Stimulated activated CD8-positive, alpha-beta memory T cell treated with anti-CD3 and anti-CD28 coated beads, Interleukin-4, amount 100 ng/mL, for 48 hours (primary cell): ENCODE data around the gene SVOPL.

Source experiments
- DNase-seq: peaks from one replicate; pipeline ENCODE4 v3.0.0-alpha.2; 2020

SVOPL gene

GRCh38 chr7:138657854-138658386 is 43.2 kb downstream of the SVOPL start:
- DNase-seq = no peak

- DNase-seq = no peak
These were observed 44.2 kb downstream of the SVOPL start for GRCh38 chr7:138656952-138657351.

DNA sequence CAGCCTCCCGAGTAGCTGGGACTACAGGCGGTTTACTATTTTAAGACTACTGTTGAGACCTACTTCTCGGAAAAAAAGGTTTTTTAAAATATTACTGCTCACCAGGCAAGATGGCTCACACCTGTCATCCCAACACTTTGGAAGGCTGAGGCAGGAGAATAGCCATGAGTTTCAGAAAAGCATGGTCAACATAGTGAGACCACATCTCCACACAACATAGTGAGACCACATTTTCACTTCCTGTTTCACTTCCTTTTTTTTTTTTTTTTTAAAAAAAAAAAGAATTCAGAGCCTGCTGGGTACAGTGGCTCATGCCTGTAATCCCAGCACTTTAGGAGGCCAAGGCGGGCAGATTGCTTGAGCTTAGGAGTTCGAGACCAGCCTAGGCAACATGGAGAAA is 46.5 kb downstream of the SVOPL start:
- no peak for DNase-seq

DNA sequence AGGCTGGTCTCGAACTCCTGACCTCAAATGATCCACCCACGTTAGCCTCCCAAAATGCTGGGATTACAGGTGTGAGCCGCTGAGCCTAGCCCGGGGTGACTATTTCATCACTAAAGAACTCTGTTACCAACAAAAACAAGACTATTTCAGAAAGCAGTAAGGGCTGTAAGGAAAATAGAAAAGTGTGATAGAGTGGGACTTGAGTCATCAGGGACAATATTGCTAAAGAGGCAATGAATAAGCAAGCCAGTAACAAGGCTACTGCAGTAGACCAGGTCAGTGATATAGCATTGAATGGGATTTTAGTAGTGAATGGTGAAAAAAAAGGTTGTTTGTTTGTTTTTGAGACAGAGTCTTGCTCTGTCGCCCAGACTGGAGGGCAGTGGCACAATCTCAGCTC is 51.7 kb downstream of the SVOPL start:
- DNase-seq = no peak

DNA sequence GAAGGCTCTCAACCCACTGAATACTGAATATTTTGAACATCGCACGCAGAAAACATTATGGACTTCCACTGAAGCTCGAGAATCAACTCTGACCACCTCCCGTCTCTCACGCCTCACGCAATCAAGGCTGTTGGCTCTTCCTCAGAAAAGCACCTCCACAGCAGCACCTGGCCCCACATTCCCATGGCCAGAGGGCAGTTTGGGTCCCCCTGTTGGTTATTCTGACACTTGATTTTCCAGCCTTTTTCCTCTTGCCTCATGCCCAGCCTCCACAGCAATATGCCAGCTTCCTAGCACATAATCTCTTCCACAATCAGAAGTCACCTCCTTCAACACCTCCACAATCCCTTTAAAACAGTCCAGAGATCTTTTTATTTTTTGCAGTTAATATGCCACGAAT is 55.9 kb downstream of the SVOPL start:
- no peak for DNase-seq

DNA sequence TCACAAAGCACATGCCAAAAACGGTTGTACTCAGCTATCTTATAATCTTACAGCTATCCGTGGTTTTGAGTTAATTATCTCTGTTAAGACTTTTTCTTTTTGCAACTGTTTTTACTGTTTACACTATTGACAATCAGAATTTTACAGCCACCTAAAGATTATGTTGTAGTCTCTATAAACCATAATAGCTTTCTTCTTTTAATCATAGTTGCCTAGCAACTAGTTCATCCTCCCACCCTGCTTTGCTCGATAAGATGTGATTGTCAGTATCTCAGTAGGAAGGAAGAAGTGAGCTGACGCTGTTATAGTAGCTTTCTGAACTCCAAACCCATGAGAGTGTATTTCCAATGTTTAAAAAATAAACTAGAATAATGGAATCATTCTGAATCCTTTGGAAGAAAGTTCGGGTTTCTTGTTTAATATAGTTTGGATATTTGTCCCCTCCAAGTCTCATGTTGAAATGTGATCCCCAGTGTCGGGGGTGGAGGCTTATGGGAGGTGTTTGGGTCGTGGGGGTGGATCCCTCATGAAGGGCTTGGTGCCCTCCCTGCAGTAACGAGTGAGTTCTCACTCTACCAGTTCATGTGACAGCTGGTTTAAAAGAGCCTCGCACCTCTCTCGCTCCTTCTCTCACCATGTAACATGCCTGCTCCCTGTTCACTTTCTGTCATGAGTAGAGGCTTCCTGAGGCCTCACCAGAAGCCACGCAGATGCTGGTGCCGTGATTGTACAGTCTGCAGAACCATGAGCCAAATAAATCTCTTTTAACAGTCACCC is 68.1 kb downstream of the SVOPL start:
- no peak for DNase-seq

- DNase-seq = no peak
These were observed 68.8 kb downstream of the SVOPL start for GRCh38 chr7:138632384-138632783.

DNA sequence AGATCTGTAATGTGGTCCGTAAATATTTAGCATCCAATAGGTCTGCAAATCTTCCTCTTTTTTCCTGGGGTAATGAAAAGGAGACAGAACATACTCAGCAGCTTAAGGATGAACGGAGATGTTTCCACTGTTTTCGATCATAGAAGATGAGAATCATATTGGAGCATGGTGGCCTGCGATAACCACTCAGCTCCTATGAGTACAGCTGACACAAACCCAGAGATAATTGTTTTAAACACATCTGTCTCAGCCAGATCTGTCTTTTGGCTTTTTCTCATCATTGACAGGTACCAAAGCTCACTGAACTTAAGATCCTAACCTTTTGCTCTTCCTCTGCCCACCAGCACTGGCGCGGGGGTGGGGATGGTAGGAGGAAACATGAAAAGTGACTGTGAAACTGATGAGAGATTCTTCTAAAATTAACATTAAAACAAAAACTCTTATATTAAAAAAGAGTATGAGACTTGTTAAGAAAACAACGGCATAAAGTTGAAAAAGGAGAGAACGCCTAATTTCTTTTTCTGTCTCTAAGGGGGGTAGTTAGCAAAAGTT is 71.0 kb downstream of the SVOPL start:
- no peak for DNase-seq

DNA sequence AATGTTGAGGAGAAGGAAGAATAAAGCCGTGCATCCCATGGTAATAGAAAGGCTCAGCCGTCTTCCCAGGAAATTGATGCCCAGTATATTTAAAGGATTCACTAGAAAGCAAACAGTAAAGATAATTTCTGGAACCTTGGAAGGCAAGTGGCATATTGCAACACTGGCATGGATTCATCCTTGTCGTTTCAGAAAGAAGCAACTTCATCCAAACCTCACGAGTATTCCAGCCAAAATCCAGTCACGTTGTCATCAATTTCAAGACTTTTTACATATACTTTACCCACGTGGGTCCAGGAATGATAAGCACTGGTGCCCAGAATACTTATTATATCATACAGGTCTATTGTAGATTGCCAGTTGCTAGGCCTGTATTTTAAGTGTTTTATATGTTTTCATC is 73.8 kb downstream of the SVOPL start:
- DNase-seq = no peak

GRCh38 chr7:138626846-138627245 is 74.3 kb downstream of the SVOPL start:
- DNase-seq = no peak

GRCh38 chr7:138625849-138626230 is 75.3 kb downstream of the SVOPL start:
- DNase-seq = peak; percentile 31

DNA sequence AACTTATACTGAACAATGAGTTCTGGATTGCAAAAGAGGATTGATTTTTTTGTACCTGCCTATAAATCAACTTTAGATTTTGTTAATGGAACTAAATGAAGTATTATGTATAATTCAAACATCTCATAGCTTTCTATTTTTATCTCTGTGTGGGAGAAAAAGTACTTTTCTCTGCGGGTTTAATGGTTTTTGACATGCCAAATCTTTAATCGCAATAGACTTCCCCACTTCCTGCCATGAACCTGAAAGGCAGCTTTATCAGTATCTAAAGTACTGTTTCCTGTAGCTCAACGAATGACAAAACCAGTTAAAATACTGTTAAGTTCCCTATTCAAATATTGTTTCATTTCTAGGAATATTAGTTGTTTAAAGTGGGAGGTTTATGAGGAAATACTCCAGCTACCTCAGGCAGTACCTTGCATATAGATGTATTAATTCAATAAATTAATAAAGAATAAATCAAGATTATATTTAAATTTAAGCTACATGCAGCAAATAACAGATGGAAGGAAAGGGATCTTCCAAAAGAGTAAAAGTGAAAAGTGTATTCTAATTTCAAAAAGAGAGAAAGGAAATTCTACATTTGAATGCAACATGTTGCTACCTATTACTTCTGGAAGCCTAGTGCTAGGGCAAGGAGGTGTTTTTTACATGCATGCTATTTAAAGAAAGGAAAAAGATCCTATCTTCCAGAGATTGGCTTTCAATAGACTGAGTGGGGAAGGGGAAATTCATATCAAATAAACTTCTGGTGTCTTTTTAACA is 75.9 kb downstream of the SVOPL start:
- DNase-seq = no peak

DNA sequence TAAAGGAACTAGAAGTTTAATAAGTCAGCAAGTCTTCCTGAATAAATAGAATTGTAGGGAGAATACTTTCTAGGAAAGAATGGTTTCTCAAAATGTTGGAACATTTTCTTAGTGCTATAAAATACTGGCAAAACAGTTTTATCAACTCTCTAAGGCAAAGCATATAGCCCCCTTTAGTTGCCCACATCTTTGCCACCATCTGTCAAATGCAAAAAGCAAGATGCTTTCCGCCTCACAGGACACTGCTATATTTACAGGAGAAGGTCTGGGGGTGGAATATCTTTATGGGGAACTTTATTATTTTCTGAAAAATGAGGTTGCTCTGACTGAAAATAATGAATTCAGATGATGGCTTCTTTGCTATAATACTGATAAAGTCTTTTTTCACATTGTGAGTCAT is 78.3 kb downstream of the SVOPL start:
- DNase-seq = no peak

DNA sequence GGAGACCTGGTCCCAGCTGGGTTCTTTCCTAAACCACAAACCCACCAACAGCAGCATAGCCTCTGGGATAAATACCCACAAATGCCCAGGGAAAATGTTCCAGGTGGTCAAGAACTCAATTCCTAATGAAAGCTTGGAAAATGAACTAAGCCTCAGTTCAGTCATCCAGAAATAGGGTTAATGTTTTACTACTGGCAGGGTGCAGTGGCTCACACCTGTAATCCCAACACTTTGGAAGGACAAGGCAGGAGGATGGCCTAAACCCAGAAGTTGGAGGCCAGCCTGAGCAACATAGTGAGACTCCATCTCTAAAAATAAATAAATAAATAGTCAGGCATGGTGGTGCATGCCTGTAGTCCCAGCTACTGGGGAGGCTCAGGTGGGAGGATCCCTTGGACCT is 82.2 kb downstream of the SVOPL start:
- DNase-seq = no peak

GRCh38 chr7:138618506-138618905 is 82.7 kb downstream of the SVOPL start:
- no peak for DNase-seq

DNA sequence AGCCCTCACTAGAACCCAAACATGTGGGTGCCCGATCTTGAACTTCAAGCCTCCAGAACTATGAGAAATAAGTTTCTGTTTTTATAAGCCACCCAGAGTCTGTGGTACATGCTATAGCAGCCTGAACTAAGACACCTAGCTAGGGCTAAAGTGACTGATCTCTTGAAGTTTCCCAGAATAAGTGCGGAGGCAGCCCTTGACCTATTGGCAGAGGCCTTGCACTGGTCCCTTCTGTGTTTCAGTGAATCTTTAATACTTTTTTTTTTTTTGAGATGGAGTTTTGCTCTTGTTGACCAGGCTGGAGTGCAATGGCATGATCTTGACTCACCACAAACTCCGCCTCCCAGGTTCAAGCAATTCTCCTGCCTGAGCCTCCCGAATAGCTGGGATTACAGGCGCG is 85.1 kb downstream of the SVOPL start:
- DNase-seq = no peak

- DNase-seq = no peak
These were observed 87.5 kb downstream of the SVOPL start for GRCh38 chr7:138613630-138614029.

- no peak for DNase-seq
These were observed 90.4 kb downstream of the SVOPL start for GRCh38 chr7:138610671-138611170.

DNA sequence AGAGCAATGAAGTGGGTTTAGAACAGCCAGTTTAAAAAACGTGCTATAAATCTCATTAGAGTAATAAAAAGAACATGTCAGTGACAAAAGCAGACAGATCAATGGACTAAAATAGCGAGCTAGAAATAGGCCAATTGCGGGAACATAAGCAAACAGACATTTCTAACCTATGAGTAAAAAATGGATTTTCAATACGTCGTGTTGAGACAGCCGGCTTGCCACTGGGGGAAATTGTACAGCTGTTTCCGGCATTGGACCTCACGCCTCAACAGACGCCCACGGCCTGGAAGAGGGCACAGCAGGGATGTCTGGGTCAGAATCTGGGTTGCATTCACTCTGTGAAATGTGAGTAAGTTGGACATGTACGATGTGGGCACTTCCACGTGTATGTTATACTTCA is 92.9 kb downstream of the SVOPL start:
- peak; percentile 39 for DNase-seq

DNA sequence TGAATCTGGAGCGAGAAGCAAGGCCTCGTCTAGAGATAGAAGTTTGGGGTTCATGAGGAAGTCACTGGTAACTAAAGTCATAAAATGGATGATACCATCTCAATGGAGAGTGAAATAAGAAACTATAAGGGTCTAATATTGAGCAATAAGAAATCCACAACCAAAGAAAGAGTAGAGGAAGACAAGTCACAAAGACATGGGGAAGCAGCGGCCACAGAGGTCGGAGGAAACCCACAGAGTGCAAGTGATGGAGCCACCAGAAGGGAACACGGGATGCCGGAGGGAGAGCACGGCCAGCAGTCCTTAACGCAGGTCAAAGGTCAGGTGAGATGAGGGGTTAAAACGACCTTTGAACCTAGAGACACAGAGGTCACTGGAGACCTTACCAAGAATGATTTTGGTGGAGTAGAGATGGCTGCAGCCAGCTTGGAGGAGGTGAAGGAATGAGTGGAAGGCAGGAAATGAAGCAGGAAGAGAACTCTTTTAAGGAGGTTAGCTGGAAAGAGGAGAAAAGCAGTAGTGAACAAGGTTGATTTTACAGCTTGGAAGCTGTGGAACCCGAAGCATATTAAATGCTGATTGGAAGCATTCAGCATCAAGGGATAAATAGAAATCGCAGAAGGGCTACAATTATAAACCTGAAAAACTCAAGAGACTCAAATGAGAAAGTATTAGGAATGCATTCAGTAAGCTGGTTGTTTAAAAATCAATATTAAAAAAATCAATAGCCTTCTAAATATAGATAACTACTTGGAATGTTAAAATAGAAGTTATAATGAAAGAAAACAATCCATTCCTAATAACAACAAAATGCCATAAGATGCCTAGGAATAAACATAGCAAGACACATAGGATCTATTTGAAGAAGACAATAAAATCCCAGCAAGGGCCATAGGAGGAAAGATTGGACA is 93.7 kb downstream of the SVOPL start:
- DNase-seq = no peak

DNA sequence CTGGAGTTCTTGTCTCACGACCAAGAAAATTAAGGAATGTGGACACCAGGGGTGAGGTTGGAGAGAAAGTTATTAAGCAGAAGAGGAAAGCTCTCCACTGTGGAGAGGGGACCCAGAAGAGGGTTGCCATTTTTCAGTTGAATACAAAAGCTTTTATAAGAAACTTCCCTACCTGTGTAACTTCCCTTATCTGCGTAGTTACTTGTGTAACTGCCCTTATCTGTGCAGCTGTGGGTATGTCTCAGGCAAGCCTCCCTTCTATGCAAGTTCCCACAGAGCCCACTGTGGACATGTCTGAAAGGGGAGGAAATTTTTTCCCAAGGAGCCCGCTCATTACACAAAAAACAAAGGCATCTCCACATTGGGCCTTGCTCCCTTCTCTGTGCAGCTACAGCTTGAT is 94.9 kb downstream of the SVOPL start:
- no peak for DNase-seq

DNA sequence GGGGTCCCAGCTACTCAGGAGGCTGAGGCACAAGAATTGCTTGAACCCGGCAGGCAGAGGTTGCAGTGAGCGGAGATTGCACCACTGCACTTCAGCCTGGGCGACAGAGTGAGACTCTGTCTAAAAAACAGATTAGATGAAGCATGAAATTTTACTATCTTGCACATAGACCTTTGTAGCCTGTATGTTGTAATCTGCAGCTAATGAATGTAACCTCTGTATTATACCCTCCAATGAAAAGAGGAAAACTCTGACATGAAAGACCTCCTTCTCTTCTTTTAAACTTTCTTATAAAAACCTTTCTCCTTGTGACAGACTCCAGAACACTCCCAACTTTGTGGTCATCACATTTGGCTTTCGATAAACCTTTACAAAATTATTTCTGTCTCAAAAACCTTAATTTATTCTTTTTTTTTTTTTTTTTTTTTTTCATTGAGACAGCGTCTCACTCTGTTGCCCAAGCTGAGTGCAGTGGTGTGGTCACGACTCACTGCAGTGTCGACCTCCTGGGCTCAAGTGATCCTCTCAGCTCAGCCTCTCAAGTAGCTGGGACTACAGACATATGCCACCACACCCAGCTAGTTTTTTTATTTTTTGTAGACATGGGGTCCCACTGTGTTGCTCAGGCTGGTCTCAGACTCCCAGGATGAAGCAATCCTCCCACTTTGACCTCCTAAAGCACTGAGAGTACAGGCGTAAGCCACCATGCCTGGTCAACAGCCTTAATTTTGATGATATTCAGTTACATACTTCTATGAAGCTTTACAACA is 97.4 kb downstream of the SVOPL start:
- no peak for DNase-seq
